ENCODE data around the gene WDR74. TPM values are rescaled to one million over a fixed set of nuclear protein-coding genes. Genes with fewer than 3 reads are reported as not detected.

Gene WDR74
- total and polyA plus RNA-seq, 9 of the 15 experiments (the other 6 are each of a cell fraction or from before 2014, with no cell fraction given), result 32.7 to 210 (median 114) TPM

GRCh38 chr11:62794201-62794775, 45.1 kb downstream of the WDR74 start:
- FAIRE-seq (no peak), ATAC-seq (no peak), DNase-seq (ENCODE audit: extremely low read depth in 1 of 4, low spot score in 3 of 4) (no peak)
- H2AFZ ChIP-seq (ENCODE audit: low read depth, low read length), result no peak overlapping the region
- H3K79me2 ChIP-seq (ENCODE audit: control insufficient read depth, insufficient read depth, low read length), result peaks cover 28% of the 10 kb centered on the region
- H4K20me1 ChIP-seq (replicated peaks; ENCODE audit: control insufficient read depth, insufficient read depth, low read length), result no peaks in the 10 kb centered on the region
- ChIA-PET CTCF (ENCODE audit: low intra/inter-chr PET ratio) (no interaction called here), POLR2A (interaction anchor here (0.5 to 11.4 kb wide), 10 partner anchors 8 to 87 kb away, joined by 3 to 116 read pairs (median 4); partner anchors contain the start of genes STX5 and TEX54)
- no TSS peak for BruUV-seq (replicated peaks)
- in situ Hi-C loops (cut with MboI) (no loop called here), intact Hi-C loops (cut with micrococcal nuclease) (no loop called here)
- H3K27me3 ChIP-seq (ENCODE audit: control insufficient read depth in 2 of 2, insufficient read depth in 2 of 2, low read length in 2 of 2), result no peaks in the 10 kb centered on the region
- peaks cover 17 to 20% of the 10 kb centered on the region in 2 experiments; a peak in 4 of 5 replicates for H3K4me1 ChIP-seq (replicated peaks in 1 of 2; ENCODE audit: control insufficient read depth in 2 of 2, insufficient read depth in 2 of 2, low read length in 2 of 2)
- peaks cover 87% of the 10 kb centered on the region for H3K36me3 ChIP-seq (ENCODE audit: control insufficient read depth, insufficient read depth, low read length)
- no peaks in the 10 kb centered on the region for H3K9me3 ChIP-seq (replicated peaks; ENCODE audit: control insufficient read depth, insufficient read depth, low read depth, low read length)
- H3K4me2 ChIP-seq (ENCODE audit: insufficient read depth, low read length), result no peak overlapping the region
- 95% methylated on average over 8 of the region's 8 CpGs for WGBS (ENCODE audit: insufficient coverage, low coverage, missing lambda C conversion rate)
- no peak overlapping the region for H3K27ac ChIP-seq (ENCODE audit: extremely low read depth, low read depth, low read length)
- no peaks in the 10 kb centered on the region for H3K9me1 ChIP-seq (ENCODE audit: control insufficient read depth, insufficient read depth, low read length)
- H3K4me3 ChIP-seq, result no peak overlapping the region
- H3K9ac ChIP-seq (ENCODE audit: insufficient read depth in 1 of 2, low read depth in 2 of 2, low read length in 2 of 2), result no peak overlapping the region
- TF ChIP-seq HMGXB4 (CRISPR knock-in tag; IDR thresholded peaks at IDR 0.05) (no peak), DMBX1 (CRISPR knock-in tag; IDR thresholded peaks at IDR 0.05; ENCODE audit: borderline replicate concordance) (no peak), KLF1 (tag; IDR thresholded peaks at IDR 0.05) (no peak), ARID3B (CRISPR knock-in tag; IDR thresholded peaks at IDR 0.05; ENCODE audit: borderline replicate concordance) (no peak), E2F3 (CRISPR knock-in tag; IDR thresholded peaks at IDR 0.05) (no peak), SRSF3 (IDR thresholded peaks at IDR 0.05; ENCODE audit: insufficient read depth, low read length) (no peak), TARDBP (IDR thresholded peaks at IDR 0.05) (no peak), STAT5A (IDR thresholded peaks at IDR 0.05; ENCODE audit: borderline replicate concordance, low read length) (no peak), STAT6 (CRISPR knock-in tag; IDR thresholded peaks at IDR 0.05) (no peak), KDM4B (IDR thresholded peaks at IDR 0.05; ENCODE audit: borderline replicate concordance in 2 of 2, low read depth in 1 of 2) (no peak)

Measured in K562 (cell line).